HepG2 (cell line): ENCODE data around the gene CYP26B1. TPM values are rescaled to one million over a fixed set of nuclear protein-coding genes. Genes with fewer than 3 reads are reported as not detected.

Experiments used
- AFF4 ChIP-seq: sonication (generic); formaldehyde crosslinking; IDR thresholded peaks from 2 replicates; pipeline ENCODE4 v1.4.0; 2020; ENCODE audit warnings: missing genetic modification reagents
- FOXO1 ChIP-seq: sonication (generic); formaldehyde crosslinking; IDR thresholded peaks from 2 replicates; pipeline ENCODE4 v1.4.0; 2020; ENCODE audit warnings: missing genetic modification reagents
- GABPA ChIP-seq, 2 experiments: IDR thresholded peaks; 2 replicates each; pipeline ENCODE4 v1.6.1; 2011 to 2016; ENCODE audit warnings: low read depth in 2 of 2, low read length in 1 of 2, missing biosample characterization in 1 of 2, missing genetic modification characterization in 1 of 2
- GABPB1 ChIP-seq: IDR thresholded peaks from 2 replicates; pipeline ENCODE4 v1.6.1; 2016; ENCODE audit warnings: mild to moderate bottlenecking, missing genetic modification reagents, moderate library complexity, missing compliant biosample characterization
- HDAC2 ChIP-seq: sonication (generic); formaldehyde crosslinking; IDR thresholded peaks from 2 replicates; pipeline ENCODE4 v1.4.0; 2020; ENCODE audit warnings: missing genetic modification reagents
- NR2F1 ChIP-seq, 2 experiments: fragments of 450-650 bp in 1 of 2; formaldehyde crosslinking in 1 of 2; IDR thresholded peaks; 2 replicates each; pipeline versions ENCODE4 v1.5.0 to v1.6.1; 2016 to 2020; ENCODE audit warnings: mild to moderate bottlenecking in 1 of 2, missing compliant biosample characterization in 1 of 2, missing genetic modification reagents in 1 of 2, moderate library complexity in 1 of 2
- PREB ChIP-seq: sonication (generic); formaldehyde crosslinking; IDR thresholded peaks from 2 replicates; pipeline ENCODE4 v1.4.0; 2020; ENCODE audit warnings: missing genetic modification reagents
- RFX5 ChIP-seq: IDR thresholded peaks from 2 replicates; pipeline ENCODE4 v1.6.1; 2011; ENCODE audit warnings: low read depth, low read length, improper control_type of control experiment
- SMC3 ChIP-seq: IDR thresholded peaks from 2 replicates; pipeline ENCODE4 v1.6.1; 2011; ENCODE audit warnings: low read length, improper control_type of control experiment
- ZNF280D ChIP-seq: sonication (generic); formaldehyde crosslinking; IDR thresholded peaks from 2 replicates; pipeline ENCODE4 v1.5.1; 2020; ENCODE audit warnings: mild to moderate bottlenecking, missing genetic modification reagents
- ZNF703 ChIP-seq: sonication (generic); formaldehyde crosslinking; IDR thresholded peaks from 2 replicates; pipeline ENCODE4 v1.5.1; 2020; ENCODE audit warnings: missing genetic modification reagents, mild to moderate bottlenecking, moderate library complexity, borderline replicate concordance
- ZSCAN29 ChIP-seq: sonication (generic); formaldehyde crosslinking; conservative IDR thresholded peaks from 2 replicates; pipeline ENCODE4 v1.4.0; 2020; ENCODE audit warnings: mild to moderate bottlenecking, missing genetic modification reagents
- polyA plus RNA-seq, 8 experiments: library from polyadenylated mRNA; depleted of rRNA in 3 of 8; stranded (reverse) in 7 of 8; unstranded in 1 of 8; fragments of >200 nt; fragmentation: Illumina TruSeq in 4 of 8; extraction: Trizol in 4 of 8; gene quantifications; 2 replicates each; pipeline versions ENCODE4 v1.2.1 to v1.2.3, GENCODE V29; 2011 to 2016; ENCODE audit warnings: low read depth in 4 of 8, missing spikeins in 1 of 8, mixed read lengths in 1 of 8; ENCODE audit not compliant: insufficient read depth in 1 of 8
- total RNA-seq, 5 experiments: library from RNA; depleted of rRNA; stranded (reverse); fragments of >200 nt; fragmentation: Illumina TruSeq; extraction: Trizol; gene quantifications; 2 replicates each; pipeline ENCODE4 v1.2.3, GENCODE V29; 2016; ENCODE audit warnings: low read depth in 1 of 5
- TF ChIP-seq, protein P1 (sequence below): sonication (generic); formaldehyde crosslinking; conservative IDR thresholded peaks from 2 replicates; pipeline ENCODE4 v1.4.0; 2020; ENCODE audit warnings: missing genetic modification reagents
- TF ChIP-seq, protein P2 (sequence below): sonication (generic); formaldehyde crosslinking; IDR thresholded peaks from 2 replicates; pipeline ENCODE4 v1.8.1; 2022; ENCODE audit warnings: low read depth, mild to moderate bottlenecking, missing genetic modification reagents

The CYP26B1 gene
- total and polyA plus RNA-seq, 2 of the 13 experiments (the other 11 are each of a cell fraction or from before 2014, with no cell fraction given): 0.05 to 0.07 TPM

GRCh38 chr2:72149556-72150156, 2.0 kb upstream of the CYP26B1 start (continued):
- TF ChIP-seq RFX5 (no peak), ZNF703 (no peak), FOXO1 (CRISPR knock-in tag) (no peak), ZSCAN29 (CRISPR knock-in tag) (no peak), NR2F1 (CRISPR knock-in tag; IDR thresholded peaks at IDR 0.05) (no peak), PREB (CRISPR knock-in tag) (no peak), ZNF280D (CRISPR knock-in tag) (no peak), SMC3 (no peak), HDAC2 (CRISPR knock-in tag) (no peak), GABPB1 (CRISPR knock-in tag) (no peak), AFF4 (CRISPR knock-in tag) (no peak), GABPA (IDR thresholded peaks at IDR 0.05; ENCODE audit: low read depth, low read length) (0 out of 2 replicates have a peak, but pooled peaks have one; percentile 11), GABPA (CRISPR knock-in tag; IDR thresholded peaks at IDR 0.05; ENCODE audit: low read depth) (no peak)
- TF ChIP-seq, protein P1, sequence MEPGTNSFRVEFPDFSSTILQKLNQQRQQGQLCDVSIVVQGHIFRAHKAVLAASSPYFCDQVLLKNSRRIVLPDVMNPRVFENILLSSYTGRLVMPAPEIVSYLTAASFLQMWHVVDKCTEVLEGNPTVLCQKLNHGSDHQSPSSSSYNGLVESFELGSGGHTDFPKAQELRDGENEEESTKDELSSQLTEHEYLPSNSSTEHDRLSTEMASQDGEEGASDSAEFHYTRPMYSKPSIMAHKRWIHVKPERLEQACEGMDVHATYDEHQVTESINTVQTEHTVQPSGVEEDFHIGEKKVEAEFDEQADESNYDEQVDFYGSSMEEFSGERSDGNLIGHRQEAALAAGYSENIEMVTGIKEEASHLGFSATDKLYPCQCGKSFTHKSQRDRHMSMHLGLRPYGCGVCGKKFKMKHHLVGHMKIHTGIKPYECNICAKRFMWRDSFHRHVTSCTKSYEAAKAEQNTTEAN (CRISPR knock-in tag): no peak
- TF ChIP-seq, protein P2, sequence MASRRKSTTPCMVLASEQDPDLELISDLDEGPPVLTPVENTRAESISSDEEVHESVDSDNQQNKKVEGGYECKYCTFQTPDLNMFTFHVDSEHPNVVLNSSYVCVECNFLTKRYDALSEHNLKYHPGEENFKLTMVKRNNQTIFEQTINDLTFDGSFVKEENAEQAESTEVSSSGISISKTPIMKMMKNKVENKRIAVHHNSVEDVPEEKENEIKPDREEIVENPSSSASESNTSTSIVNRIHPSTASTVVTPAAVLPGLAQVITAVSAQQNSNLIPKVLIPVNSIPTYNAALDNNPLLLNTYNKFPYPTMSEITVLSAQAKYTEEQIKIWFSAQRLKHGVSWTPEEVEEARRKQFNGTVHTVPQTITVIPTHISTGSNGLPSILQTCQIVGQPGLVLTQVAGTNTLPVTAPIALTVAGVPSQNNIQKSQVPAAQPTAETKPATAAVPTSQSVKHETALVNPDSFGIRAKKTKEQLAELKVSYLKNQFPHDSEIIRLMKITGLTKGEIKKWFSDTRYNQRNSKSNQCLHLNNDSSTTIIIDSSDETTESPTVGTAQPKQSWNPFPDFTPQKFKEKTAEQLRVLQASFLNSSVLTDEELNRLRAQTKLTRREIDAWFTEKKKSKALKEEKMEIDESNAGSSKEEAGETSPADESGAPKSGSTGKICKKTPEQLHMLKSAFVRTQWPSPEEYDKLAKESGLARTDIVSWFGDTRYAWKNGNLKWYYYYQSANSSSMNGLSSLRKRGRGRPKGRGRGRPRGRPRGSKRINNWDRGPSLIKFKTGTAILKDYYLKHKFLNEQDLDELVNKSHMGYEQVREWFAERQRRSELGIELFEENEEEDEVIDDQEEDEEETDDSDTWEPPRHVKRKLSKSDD (CRISPR knock-in tag): 0 out of 2 replicates have a peak, but pooled peaks have one; percentile 28
